HG02798 (cell line): Measurements from ENCODE around the gene TOR2A.

Source experiments
- ATAC-seq: cut with Tn5 transposase; IDR thresholded peaks from one replicate; pipeline ENCODE4 v1.9.1; 2021; ENCODE audit warnings: mild to moderate bottlenecking; ENCODE audit not compliant: unreplicated experiment, poor library complexity

Gene TOR2A

DNA sequence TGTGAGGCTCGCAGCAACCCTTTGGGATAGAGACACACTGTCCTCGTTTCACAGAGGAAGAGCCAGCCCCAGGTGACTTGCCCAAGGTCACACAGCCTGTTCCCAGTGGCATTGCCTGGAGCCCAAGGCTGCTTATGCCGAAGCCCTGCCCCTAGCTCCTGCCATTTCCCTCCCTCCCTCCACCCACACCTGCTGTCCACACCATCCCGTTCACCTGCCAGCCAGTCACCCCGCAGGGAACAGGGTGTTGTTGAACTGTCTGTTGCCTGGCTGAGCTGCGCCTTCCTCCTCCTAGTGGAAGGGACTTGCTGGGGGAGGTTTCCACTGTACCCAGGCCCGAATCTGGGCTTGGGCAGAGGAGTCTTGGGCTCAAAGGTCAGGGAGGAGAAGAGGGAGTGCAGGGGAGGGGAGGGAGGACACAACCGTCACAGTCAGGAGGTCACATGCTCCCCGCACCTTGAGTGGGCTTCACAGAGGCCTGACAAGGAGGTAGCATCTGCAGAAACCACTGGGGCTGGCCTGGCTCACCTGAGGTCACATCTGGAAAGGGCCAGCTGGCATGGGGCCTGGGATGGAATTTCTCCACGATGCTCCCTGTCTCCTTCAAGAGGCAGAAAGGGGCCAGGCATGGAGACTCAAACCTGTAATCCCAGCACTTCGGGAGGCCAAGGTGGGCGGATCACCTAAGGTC is 12.9 kb downstream of the TOR2A start:
- no peak for ATAC-seq

GRCh38 chr9:127721391-127721821 is 13.7 kb downstream of the TOR2A start:
- ATAC-seq = no peak

GRCh38 chr9:127720865-127721227 is 14.2 kb downstream of the TOR2A start:
- ATAC-seq = no peak

DNA sequence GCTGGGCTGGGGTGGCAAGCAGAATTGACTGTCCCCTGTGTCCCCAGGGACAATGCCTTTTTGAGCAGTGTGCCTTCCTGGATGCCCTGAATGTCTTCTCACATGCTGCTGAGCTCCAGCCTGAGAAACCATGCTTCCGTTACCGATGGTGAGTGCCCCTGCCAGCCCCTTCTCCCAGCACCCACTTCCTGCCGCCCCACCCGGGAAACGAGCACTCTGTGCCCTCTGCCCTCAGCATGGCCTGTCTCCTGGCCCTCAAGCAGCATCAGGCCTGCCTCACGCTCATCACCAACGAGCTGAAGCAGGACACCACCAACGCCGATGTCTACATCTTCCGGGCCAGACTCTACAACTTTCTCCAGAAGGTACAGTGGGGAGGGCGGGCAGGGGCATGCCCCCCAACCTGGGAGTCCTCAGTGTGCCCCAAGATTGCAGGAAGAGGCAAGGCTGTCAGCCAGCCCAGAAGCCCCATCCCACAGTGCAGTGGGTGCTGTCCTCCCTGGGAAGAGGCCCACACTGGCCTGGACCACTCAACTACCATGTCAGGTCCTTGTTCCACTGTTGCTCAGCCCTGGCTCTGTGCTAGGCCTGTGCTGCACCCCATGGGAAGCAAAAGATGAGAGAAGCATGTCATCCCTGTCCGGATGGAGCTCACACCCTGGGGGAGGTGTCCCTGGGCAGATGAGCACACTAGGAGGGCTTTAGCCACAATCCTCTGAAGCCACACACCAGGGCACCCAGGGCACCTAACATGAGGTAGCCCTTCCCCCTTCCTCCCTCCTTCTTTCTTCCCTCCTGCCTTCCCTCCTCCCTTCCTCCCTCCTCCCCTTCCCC is 14.8 kb downstream of the TOR2A start:
- ATAC-seq = no peak

GRCh38 chr9:127717766-127718165 is 17.3 kb downstream of the TOR2A start:
- no peak for ATAC-seq

- no peak for ATAC-seq
Measured at GRCh38 chr9:127716412-127716811, 18.7 kb downstream of the TOR2A start.

- ATAC-seq = peak; percentile 96
Measured at GRCh38 chr9:127715470-127716337, 19.4 kb downstream of the TOR2A start, which contains the start of the genes PTRH1 and TTC16. TSS of gene PTRH1 (minus strand) at chr9:127715663. CDS start at chr9:127715639, 24 bp downstream. TSS of gene TTC16 (plus strand) at chr9:127716079. CDS start at chr9:127716146, 67 bp downstream.

DNA sequence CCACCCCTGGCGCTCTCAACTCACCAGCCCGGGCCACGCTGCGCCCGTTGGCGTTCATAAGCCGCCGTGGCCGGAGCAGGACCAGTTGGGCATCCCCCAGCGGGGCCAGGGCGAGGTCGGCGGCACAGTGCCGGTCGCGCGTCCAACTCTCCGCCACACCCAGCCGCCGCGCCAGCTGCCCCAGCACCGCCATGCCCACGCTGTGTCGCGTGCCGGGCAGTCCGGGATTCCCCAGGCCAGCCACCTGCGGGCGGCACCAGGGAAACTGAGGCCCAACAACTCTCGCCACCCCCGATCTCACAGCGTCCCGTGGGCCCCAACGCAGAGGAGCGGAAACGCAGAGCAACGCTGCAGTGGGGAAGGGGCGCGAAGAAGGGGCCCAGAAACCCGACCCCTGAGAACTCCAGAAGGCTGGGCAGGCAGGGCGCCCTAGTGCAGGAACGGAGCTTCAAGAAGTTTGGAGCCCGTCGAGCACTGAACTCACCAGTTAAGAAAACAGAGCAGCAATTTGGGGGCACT is 20.1 kb downstream of the TOR2A start:
- ATAC-seq = no peak

GRCh38 chr9:127714020-127714750 is 20.9 kb downstream of the TOR2A start:
- no peak for ATAC-seq

- ATAC-seq = no peak
Measured at GRCh38 chr9:127712867-127713266, 22.2 kb downstream of the TOR2A start.

GRCh38 chr9:127712371-127712770 is 22.7 kb downstream of the TOR2A start:
- ATAC-seq = no peak

DNA sequence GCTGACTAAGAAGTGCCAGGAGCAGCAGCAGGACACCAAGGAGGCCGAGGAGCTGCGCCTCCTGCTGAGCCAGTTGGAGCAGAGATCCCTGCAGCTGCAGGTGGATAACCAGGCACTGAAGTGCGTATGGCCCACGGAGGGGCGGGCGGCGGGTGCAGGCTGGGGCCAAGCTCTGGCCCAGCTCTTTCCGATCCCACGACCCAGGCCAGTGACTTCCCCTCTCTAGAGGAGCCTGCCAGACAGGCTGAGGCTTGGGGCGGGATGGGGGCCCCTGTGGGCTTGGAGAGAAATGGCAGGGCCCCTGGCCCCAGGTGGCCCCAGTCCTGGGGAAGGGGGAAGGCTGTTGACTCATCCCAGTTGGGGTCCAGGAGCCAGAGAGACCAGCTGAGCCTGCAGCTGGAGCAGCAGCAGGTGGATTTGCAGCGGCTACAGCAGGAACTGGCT is 23.2 kb downstream of the TOR2A start:
- ATAC-seq = no peak

GRCh38 chr9:127711226-127711701 is 23.8 kb downstream of the TOR2A start:
- no peak for ATAC-seq

GRCh38 chr9:127710204-127710783 is 24.8 kb downstream of the TOR2A start:
- no peak for ATAC-seq

DNA sequence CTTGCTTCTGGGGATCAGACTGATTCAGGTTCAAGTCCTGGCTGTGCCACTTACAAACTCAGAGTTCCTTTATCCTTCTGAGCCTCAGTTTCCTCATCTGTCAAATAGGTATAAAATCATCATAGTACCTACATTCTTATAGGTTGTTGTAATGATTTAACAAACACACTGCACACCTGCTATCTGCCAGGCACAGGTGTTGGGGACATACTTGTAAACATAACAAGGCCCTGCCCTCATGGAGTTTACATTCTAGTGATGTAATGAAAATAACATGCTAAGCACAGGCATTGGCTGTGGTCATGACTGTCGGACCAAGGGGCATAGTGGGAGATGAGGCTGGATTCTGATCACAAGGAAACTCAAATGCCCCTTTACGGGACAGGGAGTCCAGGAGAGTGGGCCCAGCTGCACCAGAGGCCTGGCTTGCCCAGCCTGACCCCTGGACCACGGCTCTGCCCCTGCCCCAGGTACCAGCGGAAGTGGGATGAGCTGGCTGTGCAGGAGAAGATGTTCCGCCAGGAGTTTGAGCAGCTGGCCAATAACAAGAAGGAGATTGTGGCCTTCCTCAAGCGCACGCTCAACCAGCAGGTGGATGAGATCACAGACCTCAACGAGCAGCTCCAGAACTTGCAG is 26.0 kb downstream of the TOR2A start:
- ATAC-seq = no peak

DNA sequence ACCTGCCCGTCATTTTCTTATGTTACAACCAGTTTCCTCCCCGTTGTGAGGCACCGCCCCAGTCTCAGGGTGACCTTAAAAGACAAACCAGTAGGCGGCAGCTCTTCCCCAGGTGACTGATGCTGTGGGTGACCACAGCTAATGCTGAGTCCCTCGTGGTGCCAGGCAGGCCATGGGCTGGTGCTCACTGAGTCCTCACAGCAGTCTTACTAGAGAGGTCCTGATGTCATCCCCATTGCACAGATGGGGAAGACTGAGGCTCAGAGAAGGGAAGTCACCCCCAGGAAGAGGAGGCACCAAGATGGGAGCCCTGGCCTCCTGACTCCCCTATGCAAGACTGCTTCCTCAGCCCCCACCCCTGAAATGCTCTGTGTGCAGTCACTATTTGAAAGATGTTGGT is 27.3 kb downstream of the TOR2A start:
- ATAC-seq = no peak

- ATAC-seq = no peak
Measured at GRCh38 chr9:127706836-127707241, 28.3 kb downstream of the TOR2A start, which contains the start of gene CFAP157. TSS of gene CFAP157 (plus strand) at chr9:127706988. CDS start at chr9:127707032, 44 bp downstream.

- ATAC-seq = no peak
Measured at GRCh38 chr9:127705577-127706379, 29.3 kb downstream of the TOR2A start.
